HL-60/S4 (cell line): ENCODE measurements around the gene MAP3K3.

ENCODE experiments used
- in situ Hi-C: fragments of 300-500 bp; cut with MboI; formaldehyde crosslinking; loops from 2 replicates; pipeline ENCODE4 v1.14.3; 2022; ENCODE audit warnings: low sequenced_read_pairs

The MAP3K3 gene

DNA sequence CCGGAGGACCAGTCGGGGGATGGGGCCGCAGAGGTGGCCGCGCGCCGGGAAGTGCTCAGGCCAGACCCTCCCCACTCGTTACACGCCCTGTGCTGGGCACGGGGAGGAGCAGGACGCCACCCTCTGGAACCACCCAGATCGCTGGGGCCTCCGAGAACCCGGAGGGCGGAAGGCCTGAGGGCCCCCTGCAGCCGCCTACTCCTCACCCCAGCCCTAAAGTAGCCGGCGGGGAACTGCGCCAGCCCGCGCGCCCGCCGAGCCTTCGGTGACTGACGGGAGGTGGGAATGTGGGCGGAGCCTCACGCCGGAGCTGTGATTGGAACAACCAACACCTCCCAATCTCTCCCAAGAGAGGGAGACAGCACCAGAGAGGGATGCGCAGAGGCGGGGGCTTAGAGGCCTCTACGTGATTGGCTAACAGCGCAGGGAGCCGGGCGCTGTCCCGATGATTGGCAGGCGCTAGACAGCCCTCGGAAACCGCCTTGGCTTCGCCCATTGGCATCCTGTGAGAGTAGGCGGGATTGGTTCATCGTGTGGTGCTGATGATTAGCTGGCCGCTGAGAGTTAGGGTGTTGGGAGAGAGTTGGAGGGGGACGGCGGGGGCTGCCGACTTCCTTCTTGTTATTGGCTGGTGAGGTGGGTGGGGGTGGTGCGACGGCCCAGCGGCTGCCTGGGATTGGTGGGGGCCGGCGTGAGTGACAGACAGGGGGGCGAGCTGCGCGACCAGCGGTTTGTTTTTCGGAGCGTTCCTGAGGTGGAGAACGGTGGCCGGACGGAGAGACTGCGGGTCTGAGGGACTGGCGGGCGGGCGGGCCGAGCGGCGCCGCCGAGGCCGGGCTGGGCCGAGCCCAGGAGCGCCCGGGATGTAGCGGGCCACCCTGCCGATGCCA, at the start of gene MAP3K3:
Gene MAP3K3, plus strand, starts transcription at position 734 of the 890 bp plus-strand sequence. CDS start 343 bp downstream, outside the sequence.
- in situ Hi-C loops, result no loop called here

DNA sequence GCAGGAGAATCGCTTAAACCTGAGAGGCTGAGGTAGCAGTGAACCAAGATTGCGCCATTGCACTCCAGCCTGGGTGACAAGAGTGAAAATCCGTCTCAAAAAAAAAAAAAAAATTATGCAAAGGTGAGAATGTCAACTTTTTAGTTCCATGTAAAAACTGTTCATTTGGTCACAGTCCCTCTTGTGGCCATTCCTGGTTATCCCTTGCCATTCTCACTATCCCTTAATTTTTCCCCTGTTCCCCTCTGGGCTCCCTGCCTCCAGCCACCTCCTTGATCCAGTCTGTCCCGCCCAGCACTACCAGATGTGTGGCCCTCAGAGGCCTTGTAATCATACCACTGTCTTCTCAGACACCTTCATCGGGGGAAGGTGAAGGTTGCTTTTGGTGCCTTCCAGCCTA, 48.6 kb upstream of the MAP3K3 start:
- in situ Hi-C loops, result no loop called here

DNA sequence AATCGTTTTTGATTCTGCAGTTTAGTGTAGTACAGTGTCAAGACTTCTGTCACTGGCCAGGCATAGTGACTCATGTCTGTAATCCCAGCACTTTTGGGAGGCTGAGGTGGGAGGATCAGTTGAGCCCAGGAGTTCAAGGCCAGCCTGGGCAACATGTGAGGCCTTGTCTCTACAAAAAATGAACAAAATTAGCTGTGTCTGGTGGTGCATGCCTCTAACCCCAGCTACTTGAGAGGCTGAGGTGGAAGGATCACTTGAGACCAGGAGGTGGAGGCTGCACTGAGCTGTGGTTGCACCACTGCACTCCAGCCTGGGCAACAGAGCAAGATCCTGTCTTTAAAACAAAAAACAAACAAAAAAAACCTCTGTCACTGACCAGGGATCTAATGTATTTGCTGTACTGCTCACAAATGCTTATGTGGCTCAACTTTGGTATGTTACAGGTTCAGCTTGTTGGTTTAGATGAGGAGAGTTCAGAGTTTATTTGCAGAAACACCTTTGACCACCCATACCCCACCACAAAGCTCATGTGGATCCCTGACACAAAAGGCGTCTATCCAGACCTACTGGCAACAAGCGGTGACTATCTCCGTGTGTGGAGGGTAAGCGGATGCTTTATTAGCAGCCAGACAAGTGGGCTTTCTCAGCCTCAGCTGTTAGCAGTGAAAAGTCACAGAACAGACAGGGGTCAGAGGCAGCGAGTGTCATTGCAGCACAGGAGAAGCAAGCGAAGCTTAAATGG, 44.0 kb upstream of the MAP3K3 start:
- in situ Hi-C loops, result no loop called here

DNA sequence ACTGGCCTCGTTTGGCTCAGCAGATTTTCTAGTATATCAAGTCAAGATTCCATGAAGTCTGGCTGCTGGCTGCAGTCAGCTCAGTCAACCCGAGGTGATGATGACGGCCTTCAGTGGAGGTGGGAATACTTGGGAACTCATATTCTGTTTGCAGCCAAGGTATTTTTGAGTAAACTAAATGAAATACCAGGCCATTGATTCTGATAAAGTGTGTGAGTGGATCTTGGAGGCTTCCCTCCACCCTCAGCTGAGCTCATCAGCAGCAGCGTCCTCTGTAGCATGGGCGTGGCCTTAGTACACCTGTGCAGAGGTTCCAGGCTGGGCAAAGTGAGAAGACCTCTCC, 43.5 kb upstream of the MAP3K3 start:
- in situ Hi-C loops, result no loop called here

DNA sequence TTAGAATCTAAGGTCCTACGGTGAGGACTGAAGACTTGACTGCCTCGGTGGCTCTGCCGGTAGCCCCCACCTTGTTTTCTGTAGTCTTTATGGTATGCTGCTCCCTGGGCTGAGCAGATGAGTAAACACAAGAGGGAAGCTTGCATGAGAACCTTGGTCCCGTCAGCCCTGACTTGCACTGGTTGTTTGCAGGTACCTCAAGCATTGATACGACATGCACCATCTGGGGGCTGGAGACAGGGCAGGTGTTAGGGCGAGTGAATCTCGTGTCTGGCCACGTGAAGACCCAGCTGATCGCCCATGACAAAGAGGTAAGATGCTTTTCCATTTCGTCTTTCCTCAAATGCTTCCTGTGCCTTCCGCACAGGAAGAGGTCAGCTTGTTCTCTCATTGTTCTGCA, 42.6 kb upstream of the MAP3K3 start:
- in situ Hi-C loops, result no loop called here

DNA sequence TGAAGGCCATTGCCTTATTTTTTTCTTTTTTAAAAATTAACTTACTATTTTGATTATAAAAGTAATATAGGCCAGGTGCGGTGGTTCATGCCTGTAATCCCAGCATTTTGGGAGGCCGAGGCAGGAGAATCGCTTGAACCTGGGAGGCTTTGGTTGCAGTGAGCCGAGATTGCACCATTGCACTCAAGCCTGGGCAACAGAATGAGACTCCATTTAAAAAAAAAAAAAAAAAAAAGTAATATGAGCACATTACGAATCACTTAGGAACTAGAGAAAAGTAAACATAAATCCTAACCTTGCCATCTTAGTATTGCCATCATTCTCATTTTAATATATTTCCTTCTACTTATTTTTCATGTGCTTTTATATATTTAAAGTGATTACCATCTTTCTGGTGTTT, 34.4 kb upstream of the MAP3K3 start:
- in situ Hi-C loops, result no loop called here

DNA sequence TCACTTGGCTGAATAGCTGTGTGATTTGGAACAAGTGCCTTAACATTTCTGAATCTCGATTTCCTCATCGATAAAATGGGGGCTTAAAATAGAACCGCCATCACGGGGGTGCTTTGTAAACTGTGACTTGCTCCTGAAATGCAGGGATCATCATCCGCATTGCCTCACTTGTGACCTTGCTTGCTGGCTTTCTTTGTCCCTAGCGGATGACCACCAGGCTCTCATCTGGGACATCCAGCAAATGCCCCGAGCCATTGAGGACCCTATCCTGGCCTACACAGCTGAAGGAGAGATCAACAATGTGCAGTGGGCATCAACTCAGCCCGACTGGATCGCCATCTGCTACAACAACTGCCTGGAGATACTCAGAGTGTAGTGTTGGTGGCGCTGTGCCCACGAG, 33.4 kb upstream of the MAP3K3 start:
- in situ Hi-C loops, result no loop called here

DNA sequence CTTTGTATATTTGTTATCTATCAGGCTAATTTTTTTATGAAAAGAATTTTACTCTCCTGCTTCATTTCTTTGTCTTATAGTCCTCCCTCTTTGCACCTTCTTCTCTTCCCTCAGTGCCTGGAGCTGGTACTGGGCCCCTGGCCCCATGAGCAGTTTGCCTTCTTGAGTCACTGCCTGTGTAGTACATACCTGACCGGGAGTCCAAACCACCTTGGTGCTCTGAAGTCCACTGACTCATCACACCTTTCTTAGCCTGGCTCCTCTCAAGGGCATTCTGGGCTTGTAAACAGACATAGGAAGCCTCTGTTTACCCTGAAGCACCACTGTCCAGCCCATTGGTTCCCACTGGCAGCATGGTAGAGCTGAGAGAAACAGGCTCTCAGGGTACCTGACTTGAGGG, 32.6 kb upstream of the MAP3K3 start:
- in situ Hi-C loops, result no loop called here

DNA sequence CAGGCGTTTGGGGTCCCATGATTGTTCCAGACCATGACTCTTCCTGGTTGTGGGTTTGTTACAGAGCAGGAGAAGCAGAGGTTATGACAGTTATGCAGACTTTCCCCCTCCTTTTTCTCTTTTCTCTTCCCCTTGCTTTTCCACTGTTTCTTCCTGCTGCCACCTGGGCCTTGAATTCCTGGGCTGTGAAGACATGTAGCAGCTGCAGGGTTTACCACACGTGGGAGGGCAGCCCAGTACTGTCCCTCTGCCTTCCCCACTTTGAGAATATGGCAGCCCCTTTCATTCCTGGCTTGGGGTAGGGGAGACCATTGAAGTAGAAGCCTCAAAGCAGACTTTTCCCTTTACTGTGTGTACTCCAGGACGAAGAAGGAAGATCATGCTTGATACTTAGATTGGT, 29.4 kb upstream of the MAP3K3 start:
- in situ Hi-C loops, result no loop called here

DNA sequence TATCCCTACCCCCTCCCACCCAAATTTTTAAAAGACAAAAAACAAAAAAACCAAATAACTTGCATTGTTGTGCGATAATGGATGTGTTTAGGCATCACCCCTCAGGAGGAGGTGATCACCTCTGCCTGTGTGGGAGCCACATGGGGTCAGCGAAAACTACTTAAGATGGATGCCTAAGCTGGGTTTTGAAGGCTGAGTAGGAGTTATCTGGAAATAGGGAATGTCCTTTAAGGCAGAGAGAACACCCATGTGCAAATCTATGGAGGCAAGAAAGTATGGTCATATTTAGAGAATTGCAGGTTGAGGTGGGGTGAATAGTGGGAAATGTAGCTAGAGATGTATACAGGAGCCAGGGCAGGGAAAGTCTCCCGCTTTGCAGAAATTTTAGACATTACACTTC, 27.1 kb upstream of the MAP3K3 start:
- in situ Hi-C loops, result no loop called here

DNA sequence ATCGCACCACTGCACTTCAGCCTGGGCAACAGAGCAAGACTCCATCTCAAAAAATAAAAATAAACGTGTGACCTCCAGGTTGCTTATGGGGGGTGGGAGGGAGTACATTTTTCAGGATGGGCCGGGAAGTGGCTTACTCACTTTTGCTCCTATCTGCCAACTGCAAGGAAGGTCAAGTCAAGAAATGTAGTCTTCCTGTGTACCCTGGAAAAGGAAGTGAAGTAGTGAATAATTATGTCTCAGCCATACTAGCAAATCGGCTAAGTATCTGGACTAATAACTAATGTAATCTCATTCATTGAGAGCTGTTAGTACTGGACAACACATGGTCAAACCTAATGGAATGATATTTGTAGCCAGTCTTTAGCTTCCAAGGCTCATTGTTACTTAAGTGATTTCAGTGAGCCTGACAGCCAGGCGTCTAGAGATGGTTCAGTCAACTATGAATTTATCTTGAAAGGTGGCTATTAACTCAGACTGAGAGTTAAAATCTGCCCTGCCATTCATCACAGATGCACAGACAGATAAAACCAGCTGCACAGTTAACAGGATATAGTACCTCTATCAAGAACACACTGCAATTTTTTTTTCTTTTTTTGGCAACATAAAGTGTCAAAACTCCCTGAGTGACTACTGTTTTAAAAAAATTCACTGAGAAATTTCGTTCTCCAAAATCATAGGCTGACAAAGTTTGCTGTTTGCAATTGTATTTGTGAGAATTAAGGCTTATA, 25.2 kb upstream of the MAP3K3 start:
- in situ Hi-C loops, result no loop called here

DNA sequence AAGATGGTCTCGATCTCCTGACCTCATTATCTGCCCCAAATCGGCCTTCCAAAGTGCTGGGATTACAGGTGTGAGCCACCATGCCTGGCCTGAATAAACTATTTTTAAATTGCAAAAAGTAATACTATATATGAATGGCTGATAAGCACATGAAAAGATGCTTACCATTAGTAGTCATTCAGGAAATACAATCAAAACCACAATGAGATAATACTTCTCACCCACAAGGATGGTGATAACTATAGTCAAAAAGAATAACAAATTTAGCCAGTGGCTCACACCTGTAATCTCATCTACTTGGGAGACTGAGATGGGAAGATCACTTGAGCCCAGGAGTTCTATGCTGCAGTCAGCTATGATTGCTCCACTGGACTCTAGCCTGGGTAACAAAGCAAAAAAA, 23.9 kb upstream of the MAP3K3 start:
- in situ Hi-C loops, result no loop called here

DNA sequence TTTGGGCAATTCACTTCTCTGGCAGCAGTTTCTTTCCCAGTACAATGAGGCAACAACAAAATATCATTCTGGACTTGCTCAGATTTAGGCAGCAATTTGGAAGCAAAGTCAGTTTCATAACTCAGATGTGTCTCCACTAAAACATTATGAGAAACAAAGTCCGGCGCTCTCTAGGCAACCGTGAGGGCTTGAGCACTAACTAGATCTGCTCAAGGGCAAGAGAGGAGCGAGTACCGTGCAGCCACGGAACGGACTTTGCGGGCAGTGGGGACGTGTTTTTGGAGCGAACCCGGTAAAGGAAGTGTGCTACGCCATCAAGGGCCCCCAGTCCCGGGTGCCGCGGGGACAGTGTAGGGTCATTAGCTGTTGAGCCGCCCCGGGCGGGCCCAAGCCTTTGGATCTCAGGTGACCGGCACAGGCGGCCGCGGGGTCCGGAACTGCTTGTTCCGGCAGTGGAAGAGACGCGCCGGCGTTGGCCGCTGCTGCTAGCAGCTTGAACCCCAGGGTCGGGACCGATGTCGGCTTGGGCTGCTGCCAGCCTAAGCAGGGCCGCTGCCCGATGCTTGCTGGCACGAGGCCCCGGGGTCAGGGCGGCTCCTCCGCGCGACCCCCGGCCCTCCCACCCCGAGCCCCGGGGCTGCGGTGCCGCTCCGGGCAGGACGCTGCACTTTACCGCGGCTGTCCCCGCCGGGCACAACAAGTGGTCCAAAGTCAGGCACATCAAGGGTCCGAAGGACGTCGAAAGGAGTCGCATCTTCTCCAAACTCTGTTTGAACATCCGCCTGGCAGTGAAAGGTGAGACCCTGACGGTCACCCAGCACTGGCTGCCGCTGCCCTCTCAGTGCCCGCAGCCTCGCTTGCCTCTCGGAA, 21.4 kb upstream of the MAP3K3 start, which contains the start of gene TACO1:
Gene TACO1, plus strand, starts transcription at position 327 of the 870 bp plus-strand sequence. Its CDS starts 189 bp downstream, at position 516.
- in situ Hi-C loops, result no loop called here

DNA sequence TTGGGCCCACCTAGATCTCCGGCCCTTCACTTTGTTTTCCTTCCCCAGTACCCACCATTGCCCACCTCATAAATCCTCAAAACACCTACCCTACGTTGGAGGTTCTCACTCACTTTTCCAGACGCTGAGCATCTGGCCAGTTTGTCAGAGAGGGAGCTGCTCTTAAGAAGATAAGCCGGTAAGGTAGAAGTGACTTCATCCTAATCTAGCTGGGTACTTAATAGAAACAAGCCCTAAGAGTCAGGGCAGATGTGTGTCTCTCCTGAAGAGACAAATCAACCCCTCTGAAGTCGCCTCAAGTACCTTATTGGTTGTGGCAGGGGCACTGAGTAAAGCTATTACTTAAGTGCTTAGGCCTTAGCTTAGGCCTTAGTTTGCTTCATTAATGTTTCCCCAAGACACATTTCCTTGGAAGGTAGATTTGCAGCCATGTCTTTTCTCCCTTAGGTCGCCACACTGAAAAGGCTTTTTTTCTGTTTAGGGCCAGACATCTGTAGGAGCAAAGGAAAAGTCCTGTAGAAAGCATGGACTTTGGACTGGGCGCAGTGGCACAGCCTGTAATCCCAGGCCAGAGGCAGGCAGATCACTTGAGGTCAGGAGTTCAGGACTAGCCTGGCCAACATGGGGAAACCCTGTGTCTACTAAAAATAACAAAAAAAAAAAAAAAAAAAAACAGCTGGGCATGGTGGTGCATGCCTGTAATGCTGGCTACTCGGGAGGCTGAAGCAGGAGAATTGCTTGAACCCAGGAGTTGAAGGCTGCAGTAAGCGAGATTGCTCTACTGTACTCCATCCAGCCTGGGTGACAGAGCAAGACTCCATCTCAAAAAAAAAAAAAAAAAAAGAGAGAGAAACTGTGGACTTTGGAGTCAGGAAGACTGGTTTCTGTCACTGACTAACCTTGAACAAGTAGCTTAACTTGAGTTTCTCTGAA, 20.5 kb upstream of the MAP3K3 start:
- in situ Hi-C loops, result no loop called here

DNA sequence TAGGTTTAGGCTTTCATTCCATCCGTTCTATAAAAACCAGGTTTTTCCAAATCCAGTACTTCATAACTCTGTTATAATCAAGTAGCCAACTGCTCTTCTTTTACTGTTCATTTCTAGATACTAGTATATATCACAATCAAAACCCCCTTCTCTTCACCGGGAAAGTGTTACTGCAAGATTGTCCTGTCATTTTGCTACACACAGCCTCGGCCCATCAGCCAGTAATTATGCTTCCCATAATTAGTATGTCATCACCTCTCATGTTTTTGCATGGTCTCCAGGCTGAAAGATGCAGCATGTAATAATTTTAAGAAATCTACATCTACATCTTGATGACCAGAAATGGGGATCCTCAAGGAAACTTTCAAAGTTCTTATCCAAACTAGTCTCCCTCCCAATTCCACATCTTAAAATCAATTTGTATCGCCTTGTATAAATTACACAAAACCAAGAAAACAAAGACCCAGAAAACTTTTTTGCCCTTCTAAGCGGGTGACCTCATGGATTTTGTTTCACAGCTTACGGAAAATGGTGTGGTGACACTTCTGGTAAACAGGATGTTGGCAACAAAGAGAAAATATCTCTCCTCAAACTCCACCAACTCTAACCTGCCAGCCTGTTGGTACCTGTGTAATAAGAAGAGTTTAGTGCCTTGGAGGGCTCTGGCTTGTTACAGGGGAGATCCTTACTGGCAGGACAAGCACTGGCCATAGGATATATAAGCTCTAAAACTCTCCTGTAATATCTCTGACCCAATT, 12.2 kb upstream of the MAP3K3 start:
- in situ Hi-C loops, result loop anchor here (10.0 kb wide), 1 partner anchor 185 kb away; no protein-coding TSS in a partner anchor

DNA sequence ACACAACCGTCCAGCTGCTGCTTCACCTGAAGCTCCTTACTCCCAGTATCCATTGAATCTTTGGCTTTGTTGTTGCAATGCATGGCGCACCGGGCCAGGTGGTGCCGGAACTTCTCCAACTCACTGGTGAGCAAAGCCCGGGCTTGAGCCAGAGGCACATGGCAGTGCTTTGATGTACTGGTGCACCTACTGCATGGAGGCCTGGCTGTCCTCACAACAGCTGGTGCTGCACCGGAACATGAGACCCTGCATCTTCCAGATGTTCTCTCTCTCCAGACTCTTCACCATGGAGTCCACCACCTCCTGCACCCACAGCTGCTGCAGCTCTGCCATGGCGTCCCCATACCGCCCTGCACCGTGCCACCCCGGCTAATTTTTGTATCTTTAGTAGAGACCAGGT, 11.4 kb upstream of the MAP3K3 start:
- in situ Hi-C loops, result loop anchor here (10.0 kb wide), 1 partner anchor 186 kb away; no protein-coding TSS in a partner anchor

DNA sequence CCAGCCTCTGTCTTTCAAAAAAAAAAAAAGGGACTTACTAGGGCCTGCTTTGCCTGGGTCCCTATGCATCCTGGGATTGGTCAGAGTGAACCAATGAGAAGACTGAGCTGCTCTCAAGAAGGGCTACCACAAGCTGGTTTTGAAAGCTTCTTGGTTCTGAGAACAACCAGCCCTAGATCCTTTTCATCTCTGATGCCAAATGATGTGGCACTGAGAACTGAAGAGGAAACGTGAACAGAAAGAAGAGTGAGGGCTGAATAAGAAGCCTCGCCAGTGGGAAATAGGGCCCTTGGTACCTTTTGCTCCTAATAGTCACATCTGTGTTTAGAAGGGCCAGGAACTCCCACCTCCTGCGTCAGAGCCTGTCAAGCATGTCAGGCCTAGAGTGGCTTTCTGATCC, 10.9 kb upstream of the MAP3K3 start:
- in situ Hi-C loops, result loop anchor here (10.0 kb wide), 1 partner anchor 187 kb away; no protein-coding TSS in a partner anchor

DNA sequence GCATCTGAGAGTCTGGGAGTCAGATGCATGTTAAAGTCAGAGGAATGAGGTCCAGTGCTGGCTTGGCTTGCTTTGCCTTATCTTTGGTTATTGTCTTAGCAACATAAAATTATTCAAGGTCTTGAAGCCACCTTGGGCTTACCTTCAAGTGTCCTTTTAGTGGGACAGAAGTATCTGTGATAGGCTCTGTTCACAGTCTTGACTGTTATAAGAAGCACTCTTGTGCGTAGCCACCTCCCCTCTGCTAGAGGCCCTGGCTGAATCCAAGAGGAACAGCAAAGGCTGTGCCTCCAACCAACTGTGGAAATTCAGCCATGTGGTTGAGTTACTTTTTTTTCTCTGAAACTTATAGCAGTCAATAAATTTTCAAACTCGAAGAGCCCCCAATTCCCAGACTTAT, 8.6 kb upstream of the MAP3K3 start:
- in situ Hi-C loops, result loop anchor here (10.0 kb wide), 1 partner anchor 189 kb away; no protein-coding TSS in a partner anchor
